SK-N-MC (cell line): ENCODE data around the gene CNOT1.

Experiments used
- DNase-seq: peaks from one replicate; pipeline ENCODE4 v3.0.0-alpha.2; 2011; ENCODE audit warnings: low read depth, low spot score
- H3K27ac ChIP-seq: fragments of 200-600 bp; sonication (generic); 2 replicates; pipeline ENCODE4 v1.5.1; 2016; ENCODE audit warnings: mixed run types
- H3K36me3 ChIP-seq: fragments of 200-600 bp; sonication (generic); 2 replicates; pipeline ENCODE4 v1.6.1; 2017; ENCODE audit warnings: antibody characterized with exemption, low read length, mixed read lengths; ENCODE audit not compliant: insufficient read depth
- H3K4me3 ChIP-seq: fragments of 200-600 bp; sonication (generic); 2 replicates; pipeline ENCODE4 v1.5.1; 2016
- H3K9ac ChIP-seq: fragments of 200-600 bp; sonication (generic); 2 replicates; pipeline ENCODE4 v1.8.0; 2017; ENCODE audit warnings: mixed run types, mixed read lengths; ENCODE audit not compliant: insufficient read length
- H3K9me3 ChIP-seq: fragments of 200-600 bp; sonication (generic); 2 replicates; pipeline ENCODE4 v1.6.1; 2017; ENCODE audit warnings: low read depth, mild to moderate bottlenecking, antibody characterized with exemption, low read length, moderate library complexity, mixed read lengths
- EZH2 ChIP-seq: fragments of 200-600 bp; sonication (generic); IDR thresholded peaks from one replicate; pipeline ENCODE4 v1.6.1; 2017; ENCODE audit warnings: antibody characterized with exemption
- FOXP2 ChIP-seq: optimal IDR thresholded peaks from 2 replicates; pipeline ENCODE3; 2011; ENCODE audit warnings: mild to moderate bottlenecking, moderate library complexity; ENCODE audit not compliant: insufficient read depth; ENCODE audit errors: extremely low read length, control extremely low read depth
- POLR2AphosphoS5 ChIP-seq: IDR thresholded peaks from 2 replicates; pipeline ENCODE4 v1.6.1; 2012; ENCODE audit warnings: mild to moderate bottlenecking, low read depth, low read length, borderline replicate concordance

Gene CNOT1

DNA sequence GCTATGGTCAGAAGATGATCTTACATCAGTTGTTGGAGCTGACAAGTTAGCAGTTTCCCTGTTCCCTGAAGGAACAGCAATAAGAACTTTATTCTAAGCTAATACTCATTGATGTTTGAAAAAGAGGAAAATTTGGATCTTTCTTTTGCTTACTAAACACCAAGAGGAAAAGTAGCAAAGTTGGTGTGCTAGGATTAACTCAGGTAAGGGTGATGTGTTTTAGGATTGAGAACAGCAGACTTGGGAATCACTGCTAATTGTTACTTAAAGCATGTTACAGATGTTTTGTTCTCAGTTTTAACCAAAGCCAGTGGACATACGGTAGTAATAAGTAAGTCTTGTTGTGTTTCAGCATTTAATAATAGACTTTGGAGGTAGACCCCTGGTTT lies 110.7 kb downstream of the CNOT1 start:
- no peak overlapping the region for H3K27ac ChIP-seq
- TF ChIP-seq EZH2, result no peak
- H3K9ac ChIP-seq, result no peak overlapping the region
- no peak for DNase-seq
- no peaks in the 10 kb centered on the region for H3K9me3 ChIP-seq
- no peak overlapping the region for H3K4me3 ChIP-seq
- peaks cover 61% of the 10 kb centered on the region for H3K36me3 ChIP-seq

- no peak for DNase-seq
- Histone ChIP-seq H3K4me3 (no peak overlapping the region), H3K9me3 (no peaks in the 10 kb centered on the region), H3K36me3 (peaks cover 55% of the 10 kb centered on the region), H3K27ac (no peak overlapping the region), H3K9ac (no peak overlapping the region)
- TF ChIP-seq EZH2 (no peak), POLR2AphosphoS5 (no peak), FOXP2 (no peak)
Measured at GRCh38 chr16:58518083-58518979, 111.3 kb downstream of the CNOT1 start.

DNA sequence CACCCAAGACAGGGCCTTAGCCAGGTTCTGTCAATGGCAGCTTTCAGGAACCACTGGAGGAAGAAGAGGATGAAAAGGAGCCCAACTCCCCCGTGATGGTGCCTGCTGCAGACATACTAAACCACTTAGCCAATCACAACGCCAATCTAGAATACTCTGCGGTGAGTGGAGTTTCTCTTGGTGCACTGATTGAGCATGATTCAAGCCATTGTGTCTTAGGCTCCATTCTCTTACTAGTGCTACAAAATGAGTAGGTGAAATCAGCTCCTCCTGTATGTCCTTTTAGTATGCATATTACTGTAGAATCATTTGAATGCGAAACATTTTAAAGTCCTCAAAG lies 112.9 kb downstream of the CNOT1 start:
- TF ChIP-seq EZH2, result no peak
- no peak for TF ChIP-seq POLR2AphosphoS5
- no peak for TF ChIP-seq FOXP2
- Histone ChIP-seq H3K9ac (no peak overlapping the region), H3K27ac (no peak overlapping the region), H3K4me3 (no peak overlapping the region), H3K36me3 (peaks cover 45% of the 10 kb centered on the region), H3K9me3 (no peaks in the 10 kb centered on the region)
- no peak for DNase-seq

GRCh38 chr16:58515871-58516767 lies 113.5 kb downstream of the CNOT1 start:
- H3K27ac ChIP-seq, result no peak overlapping the region
- H3K9ac ChIP-seq, result no peak overlapping the region
- no peak for DNase-seq
- H3K4me3 ChIP-seq, result no peak overlapping the region
- H3K36me3 ChIP-seq, result peaks cover 40% of the 10 kb centered on the region
- TF ChIP-seq POLR2AphosphoS5, result no peak
- no peak for TF ChIP-seq EZH2
- no peak for TF ChIP-seq FOXP2
- no peaks in the 10 kb centered on the region for H3K9me3 ChIP-seq

DNA sequence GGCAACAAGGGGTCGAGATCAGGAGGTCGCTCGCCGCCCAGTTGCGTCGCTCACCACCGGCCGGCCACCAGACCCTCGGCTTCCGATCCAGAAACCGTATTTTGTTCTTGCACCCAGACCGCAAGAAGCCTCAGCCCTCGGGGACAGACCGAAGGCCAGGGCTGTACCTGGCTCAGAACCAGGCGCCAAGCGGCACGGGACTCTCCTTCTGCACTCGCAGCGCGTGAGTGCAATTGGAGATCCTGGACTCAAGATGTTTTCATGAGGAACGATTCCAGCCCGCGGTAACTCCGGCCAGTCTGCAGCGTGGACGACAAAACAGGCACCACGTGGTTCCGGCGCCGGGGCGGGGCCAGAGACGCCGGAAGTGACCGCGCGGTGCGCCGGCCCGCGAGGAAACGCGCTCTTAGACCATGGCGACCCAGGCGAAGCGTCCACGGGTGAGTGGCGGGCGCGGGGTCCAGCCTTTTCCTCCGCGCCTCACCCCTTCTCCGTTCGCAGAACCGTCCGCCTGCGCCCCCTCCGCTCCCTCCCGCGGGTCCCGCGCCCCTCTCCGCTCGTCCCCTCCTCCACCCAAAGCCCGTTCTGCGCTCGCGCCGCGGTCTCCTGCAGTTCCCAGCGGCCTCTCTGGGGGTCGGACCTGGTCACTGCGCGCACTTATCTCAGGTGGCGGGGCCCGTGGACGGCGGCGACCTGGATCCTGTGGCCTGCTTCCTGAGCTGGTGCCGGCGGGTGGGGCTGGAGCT lies 114.3 kb downstream of the CNOT1 start, which contains the start of gene SETD6:
Gene SETD6 (plus strand): TSS at position 393 of the 746 bp plus-strand sequence. CDS start 21 bp downstream, at position 414.
- H3K36me3 ChIP-seq, result peaks cover 31% of the 10 kb centered on the region

GRCh38 chr16:58513874-58514273 lies 115.8 kb downstream of the CNOT1 start:
- Histone ChIP-seq H3K9ac (no peak overlapping the region), H3K4me3 (no peak overlapping the region), H3K27ac (no peak overlapping the region), H3K9me3 (no peaks in the 10 kb centered on the region), H3K36me3 (peaks cover 18% of the 10 kb centered on the region; the same call in 1 of the 2 replicates)
- TF ChIP-seq FOXP2 (no peak), EZH2 (no peak), POLR2AphosphoS5 (no peak)
- no peak for DNase-seq

More for the DNA sequence above, 114.3 kb downstream of the CNOT1 start, which contains the start of gene SETD6:
- Histone ChIP-seq H3K4me3 (no peak within 1 kb of the TSS), H3K27ac (no peak within 1 kb of the TSS), H3K9me3 (no peaks in the 10 kb centered on the region), H3K9ac (no peak within 1 kb of the TSS)
- DNase-seq, result no peak
- TF ChIP-seq EZH2, result no peak
- TF ChIP-seq FOXP2, result no peak
- no peak for TF ChIP-seq POLR2AphosphoS5

DNA sequence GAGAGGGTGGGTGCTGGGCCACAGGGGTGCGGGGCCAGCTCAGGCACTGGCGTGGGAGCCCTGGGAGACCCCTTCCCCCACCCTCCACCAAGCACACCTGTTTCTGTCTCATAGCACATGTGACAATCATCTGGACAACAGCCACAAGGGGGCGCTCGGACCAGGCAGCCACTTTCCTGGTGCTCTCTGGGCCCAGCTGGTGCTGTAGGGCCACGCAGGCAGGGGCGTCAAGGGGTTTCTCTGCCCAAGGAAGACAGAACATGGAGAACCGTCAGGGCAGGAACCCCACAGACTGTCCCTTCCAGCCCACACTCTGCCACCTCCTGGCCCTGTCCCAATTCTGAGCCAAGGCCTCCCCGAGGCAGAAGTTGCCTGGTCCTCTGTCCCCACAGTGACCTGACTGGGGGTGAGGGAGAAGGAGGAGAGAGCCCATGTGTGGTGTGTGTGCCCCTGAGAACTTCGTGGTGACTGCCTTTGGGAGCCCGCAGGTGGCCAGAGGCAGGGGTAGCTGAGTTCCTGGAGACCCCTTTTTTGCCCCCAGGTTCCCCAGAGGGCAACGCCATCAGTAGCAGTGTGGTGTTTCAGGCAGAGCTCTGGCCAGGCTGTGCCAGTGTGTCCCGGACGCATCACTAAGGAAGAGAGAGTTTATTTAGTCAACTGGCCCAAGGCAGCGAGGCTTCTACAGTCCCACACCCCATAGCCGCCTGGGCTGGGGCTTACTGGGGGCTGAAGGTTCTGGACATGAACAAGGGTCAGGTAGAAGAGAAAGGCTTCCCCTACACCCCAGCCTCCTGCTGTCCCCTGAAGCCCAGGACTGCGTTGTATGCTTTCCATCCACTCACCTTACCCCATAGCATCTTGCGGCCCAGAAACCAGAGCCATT lies 117.5 kb downstream of the CNOT1 start:
- no peaks in the 10 kb centered on the region for H3K9me3 ChIP-seq
- no peak overlapping the region for H3K4me3 ChIP-seq
- H3K9ac ChIP-seq, result no peak overlapping the region
- no peak for DNase-seq
- H3K36me3 ChIP-seq, result peaks cover 6% of the 10 kb centered on the region; the same call in 1 of the 2 replicates
- no peak overlapping the region for H3K27ac ChIP-seq
- TF ChIP-seq EZH2 (no peak), FOXP2 (no peak), POLR2AphosphoS5 (no peak)
